ENCODE measurements around the gene CCNL2.

- no peak for TF ChIP-seq POLR2AphosphoS5 (IDR thresholded peaks at IDR 0.05; ENCODE audit: low read depth)
- TF ChIP-seq, protein P1, sequence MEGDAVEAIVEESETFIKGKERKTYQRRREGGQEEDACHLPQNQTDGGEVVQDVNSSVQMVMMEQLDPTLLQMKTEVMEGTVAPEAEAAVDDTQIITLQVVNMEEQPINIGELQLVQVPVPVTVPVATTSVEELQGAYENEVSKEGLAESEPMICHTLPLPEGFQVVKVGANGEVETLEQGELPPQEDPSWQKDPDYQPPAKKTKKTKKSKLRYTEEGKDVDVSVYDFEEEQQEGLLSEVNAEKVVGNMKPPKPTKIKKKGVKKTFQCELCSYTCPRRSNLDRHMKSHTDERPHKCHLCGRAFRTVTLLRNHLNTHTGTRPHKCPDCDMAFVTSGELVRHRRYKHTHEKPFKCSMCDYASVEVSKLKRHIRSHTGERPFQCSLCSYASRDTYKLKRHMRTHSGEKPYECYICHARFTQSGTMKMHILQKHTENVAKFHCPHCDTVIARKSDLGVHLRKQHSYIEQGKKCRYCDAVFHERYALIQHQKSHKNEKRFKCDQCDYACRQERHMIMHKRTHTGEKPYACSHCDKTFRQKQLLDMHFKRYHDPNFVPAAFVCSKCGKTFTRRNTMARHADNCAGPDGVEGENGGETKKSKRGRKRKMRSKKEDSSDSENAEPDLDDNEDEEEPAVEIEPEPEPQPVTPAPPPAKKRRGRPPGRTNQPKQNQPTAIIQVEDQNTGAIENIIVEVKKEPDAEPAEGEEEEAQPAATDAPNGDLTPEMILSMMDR (IDR thresholded peaks at IDR 0.05; ENCODE audit: insufficient read depth, low read length), result no peak
- TF ChIP-seq, protein P2, sequence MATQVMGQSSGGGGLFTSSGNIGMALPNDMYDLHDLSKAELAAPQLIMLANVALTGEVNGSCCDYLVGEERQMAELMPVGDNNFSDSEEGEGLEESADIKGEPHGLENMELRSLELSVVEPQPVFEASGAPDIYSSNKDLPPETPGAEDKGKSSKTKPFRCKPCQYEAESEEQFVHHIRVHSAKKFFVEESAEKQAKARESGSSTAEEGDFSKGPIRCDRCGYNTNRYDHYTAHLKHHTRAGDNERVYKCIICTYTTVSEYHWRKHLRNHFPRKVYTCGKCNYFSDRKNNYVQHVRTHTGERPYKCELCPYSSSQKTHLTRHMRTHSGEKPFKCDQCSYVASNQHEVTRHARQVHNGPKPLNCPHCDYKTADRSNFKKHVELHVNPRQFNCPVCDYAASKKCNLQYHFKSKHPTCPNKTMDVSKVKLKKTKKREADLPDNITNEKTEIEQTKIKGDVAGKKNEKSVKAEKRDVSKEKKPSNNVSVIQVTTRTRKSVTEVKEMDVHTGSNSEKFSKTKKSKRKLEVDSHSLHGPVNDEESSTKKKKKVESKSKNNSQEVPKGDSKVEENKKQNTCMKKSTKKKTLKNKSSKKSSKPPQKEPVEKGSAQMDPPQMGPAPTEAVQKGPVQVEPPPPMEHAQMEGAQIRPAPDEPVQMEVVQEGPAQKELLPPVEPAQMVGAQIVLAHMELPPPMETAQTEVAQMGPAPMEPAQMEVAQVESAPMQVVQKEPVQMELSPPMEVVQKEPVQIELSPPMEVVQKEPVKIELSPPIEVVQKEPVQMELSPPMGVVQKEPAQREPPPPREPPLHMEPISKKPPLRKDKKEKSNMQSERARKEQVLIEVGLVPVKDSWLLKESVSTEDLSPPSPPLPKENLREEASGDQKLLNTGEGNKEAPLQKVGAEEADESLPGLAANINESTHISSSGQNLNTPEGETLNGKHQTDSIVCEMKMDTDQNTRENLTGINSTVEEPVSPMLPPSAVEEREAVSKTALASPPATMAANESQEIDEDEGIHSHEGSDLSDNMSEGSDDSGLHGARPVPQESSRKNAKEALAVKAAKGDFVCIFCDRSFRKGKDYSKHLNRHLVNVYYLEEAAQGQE (IDR thresholded peaks at IDR 0.05; ENCODE audit: insufficient replicate concordance, low read depth), result no peak
- TF ChIP-seq GABPA (IDR thresholded peaks at IDR 0.05; ENCODE audit: low read depth), result no peak
Measured at GRCh38 chr1:1358433-1359271, 40.5 kb downstream of the CCNL2 start, which contains the start of gene MXRA8.

All from HL-60 (cell line).